GM12875 (cell line): Measurements from ENCODE around the gene C13orf46.

Source experiments
- H3K4me3 ChIP-seq: one replicate; pipeline ENCODE4 v1.5.1; 2011; ENCODE audit warnings: low read depth, low read length, control low read depth
- CTCF ChIP-seq: IDR thresholded peaks from 2 replicates; pipeline ENCODE4 v1.5.1; 2011; ENCODE audit warnings: low read depth, mild to moderate bottlenecking, control low read depth, inconsistent platforms, low read length, moderate library complexity, borderline replicate concordance; ENCODE audit not compliant: insufficient read depth

Gene C13orf46

GRCh38 chr13:113931841-113932459 is 41.9 kb downstream of the C13orf46 start:
- H3K4me3 ChIP-seq = no peak overlapping the region
- no peak for TF ChIP-seq CTCF

GRCh38 chr13:113930671-113931637 is 42.9 kb downstream of the C13orf46 start:
- H3K4me3 ChIP-seq = no peak overlapping the region
- no peak for TF ChIP-seq CTCF

- no peak for TF ChIP-seq CTCF
- no peak overlapping the region for H3K4me3 ChIP-seq
Measured at GRCh38 chr13:113929628-113930615, 44.0 kb downstream of the C13orf46 start.

GRCh38 chr13:113928685-113929627 is 44.9 kb downstream of the C13orf46 start:
- no peak overlapping the region for H3K4me3 ChIP-seq
- no peak for TF ChIP-seq CTCF

- no peak overlapping the region for H3K4me3 ChIP-seq
- no peak for TF ChIP-seq CTCF
Measured at GRCh38 chr13:113927661-113928581, 46.0 kb downstream of the C13orf46 start.
